Measurements from ENCODE around the gene LGR5.

DNA sequence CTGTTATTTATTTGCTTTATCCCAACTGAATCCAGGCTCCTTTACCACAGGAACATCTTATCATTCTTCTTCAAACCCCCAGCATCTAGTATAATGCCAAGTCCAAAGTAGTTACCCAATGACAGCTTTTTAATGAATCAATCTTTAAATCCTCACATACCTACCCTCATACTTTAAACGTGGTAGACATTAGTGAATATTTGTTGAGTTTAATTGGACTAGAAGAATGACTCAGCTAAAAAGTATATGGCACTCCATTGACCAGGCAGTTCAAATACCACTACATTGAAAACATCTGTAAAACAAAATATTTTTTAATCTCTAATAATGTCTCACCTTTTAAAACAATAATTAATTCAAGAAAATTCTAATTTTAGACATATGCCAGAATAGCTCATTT, 125.9 kb downstream of the LGR5 start:
- TF ChIP-seq SP2 (IDR thresholded peaks at IDR 0.05; ENCODE audit: low read length) (no peak), SIX5 (IDR thresholded peaks at IDR 0.05; ENCODE audit: low read depth, low read length) (no peak), RNF2 (IDR thresholded peaks at IDR 0.05; ENCODE audit: borderline replicate concordance, low read depth, low read length, missing control alignments, poor library complexity, severe bottlenecking) (no peak), USF2 (IDR thresholded peaks at IDR 0.05; ENCODE audit: low read length) (no peak), POLR2AphosphoS5 (IDR thresholded peaks at IDR 0.05; ENCODE audit: low read depth, low read length) (no peak), TCF12 (IDR thresholded peaks at IDR 0.05; ENCODE audit: low read depth, low read length) (no peak), KDM1A (IDR thresholded peaks at IDR 0.05; ENCODE audit: borderline replicate concordance, low read length) (no peak), GABPA (IDR thresholded peaks at IDR 0.05; ENCODE audit: borderline replicate concordance, insufficient read depth, low read length) (no peak), JUN (IDR thresholded peaks at IDR 0.05; ENCODE audit: low read depth, low read length) (no peak), EP300 (IDR thresholded peaks at IDR 0.05; ENCODE audit: borderline replicate concordance in 1 of 2, low read depth in 2 of 2, low read length in 2 of 2) (no peak)
